ENCODE measurements around the gene SBSN. TPM values are rescaled to one million over a fixed set of nuclear protein-coding genes. Genes with fewer than 3 reads are reported as not detected.
"Not testable (repeated sequence)": the region's sequence is repeated elsewhere in the genome, so short reads cannot be mapped to it uniquely, and the experiment has no call there.

Gene SBSN
- total and polyA plus RNA-seq, 5 experiments from 2014 or later: 0.31 TPM; not detected in 4

- no peak overlapping the region for H3K4me3 Mint-ChIP-seq
- DNase-seq (no peak), ATAC-seq (no peak)
- H3K9me3 Mint-ChIP-seq: no peaks in the 10 kb centered on the region
- H3K36me3 Mint-ChIP-seq: no peaks in the 10 kb centered on the region
- peaks cover 6 to 21% (median 10%) of the 10 kb centered on the region in 5 donors for H3K27me3 Mint-ChIP-seq
- peaks cover 0 to 9% (median 0%) of the 10 kb centered on the region in 4 donors for H3K4me1 Mint-ChIP-seq
- H3K27ac Mint-ChIP-seq: no peak overlapping the region
- POLR2A ChIA-PET: no interaction called here
These were observed 39.4 kb downstream of the SBSN start for GRCh38 chr19:35488677-35489076.

GRCh38 chr19:35487656-35488182 lies 40.4 kb downstream of the SBSN start:
- ATAC-seq (no peak), DNase-seq (no peak)
- Mint-ChIP-seq H3K36me3 (no peaks in the 10 kb centered on the region), H3K4me3 (no peak overlapping the region), H3K9me3 (no peaks in the 10 kb centered on the region), H3K27ac (no peak overlapping the region), H3K4me1 (peaks cover 0 to 9% (median 0%) of the 10 kb centered on the region in 4 donors), H3K27me3 (peaks cover 5 to 21% (median 6%) of the 10 kb centered on the region in 5 donors)
- POLR2A ChIA-PET: interaction anchor here (1.2 kb wide), 1 partner anchor 135 kb away, joined by 3 read pairs; no protein-coding TSS in a partner anchor

- no peak overlapping the region for H3K4me3 Mint-ChIP-seq
- POLR2A ChIA-PET: interaction anchor here (1.2 kb wide), 1 partner anchor 134 kb away, joined by 3 read pairs; no protein-coding TSS in a partner anchor
- no peaks in the 10 kb centered on the region for H3K9me3 Mint-ChIP-seq
These were observed 41.8 kb downstream of the SBSN start for GRCh38 chr19:35486268-35486708.

GRCh38 chr19:35484252-35485036 lies 43.7 kb downstream of the SBSN start:
- no peaks in the 10 kb centered on the region for H3K36me3 Mint-ChIP-seq
- H3K4me3 Mint-ChIP-seq: peak overlapping the region in 1 of 10 donors; percentile 1
- POLR2A ChIA-PET: no interaction called here
- H3K9me3 Mint-ChIP-seq: no peaks in the 10 kb centered on the region
- H3K27me3 Mint-ChIP-seq: peaks cover 0 to 3% (median 0%) of the 10 kb centered on the region in 5 donors
- no peak overlapping the region for H3K27ac Mint-ChIP-seq
- H3K4me1 Mint-ChIP-seq: peaks cover 0 to 9% (median 0%) of the 10 kb centered on the region in 4 donors
- ATAC-seq (no peak), DNase-seq (no peak)

More at GRCh38 chr19:35486268-35486708, 41.8 kb downstream of the SBSN start:
- DNase-seq (no peak), ATAC-seq (no peak)
- H3K27ac Mint-ChIP-seq: no peak overlapping the region
- no peaks in the 10 kb centered on the region for H3K36me3 Mint-ChIP-seq
- H3K27me3 Mint-ChIP-seq: peaks cover 4 to 16% (median 6%) of the 10 kb centered on the region in 5 donors
- peaks cover 0 to 9% (median 0%) of the 10 kb centered on the region in 4 donors for H3K4me1 Mint-ChIP-seq

GRCh38 chr19:35483089-35483488 lies 45.0 kb downstream of the SBSN start:
- Mint-ChIP-seq H3K27ac (no peak overlapping the region), H3K9me3 (no peaks in the 10 kb centered on the region), H3K36me3 (no peaks in the 10 kb centered on the region), H3K4me1 (peaks cover 0 to 9% (median 0%) of the 10 kb centered on the region in 4 donors), H3K27me3 (peaks cover 0 to 1% (median 0%) of the 10 kb centered on the region in 5 donors), H3K4me3 (no peak overlapping the region)
- POLR2A ChIA-PET: no interaction called here
- no peak for DNase-seq
- ATAC-seq: no peak

GRCh38 chr19:35478794-35479677 lies 49.1 kb downstream of the SBSN start:
- no peaks in the 10 kb centered on the region for H3K9me3 Mint-ChIP-seq
- H3K4me3 Mint-ChIP-seq: no peak overlapping the region

GRCh38 chr19:35476149-35476548 lies 52.0 kb downstream of the SBSN start:
- DNase-seq: no peak
- Mint-ChIP-seq H3K4me1 (no peaks in the 10 kb centered on the region), H3K9me3 (no peaks in the 10 kb centered on the region), H3K4me3 (no peak overlapping the region), H3K36me3 (no peaks in the 10 kb centered on the region), H3K27me3 (peaks cover 0 to 4% (median 0%) of the 10 kb centered on the region in 5 donors), H3K27ac (peak overlapping the region in 1 of 10 donors; percentile 38)
- ATAC-seq: no peak
- POLR2A ChIA-PET: no interaction called here

More at GRCh38 chr19:35478794-35479677, 49.1 kb downstream of the SBSN start:
- DNase-seq (no peak), ATAC-seq (no peak)
- Mint-ChIP-seq H3K4me1 (no peaks in the 10 kb centered on the region), H3K27ac (no peak overlapping the region), H3K36me3 (no peaks in the 10 kb centered on the region), H3K27me3 (peaks cover 0 to 4% (median 0%) of the 10 kb centered on the region in 5 donors)
- POLR2A ChIA-PET: interaction anchor here (0.6 kb wide), 1 partner anchor 9 kb away, joined by 3 read pairs; no protein-coding TSS in a partner anchor

- not testable (repeated sequence) for ATAC-seq
- POLR2A ChIA-PET: interaction anchor here (0.7 kb wide), 1 partner anchor 740 kb away, joined by 3 read pairs; the partner anchor contains the start of gene ZNF565
These were observed 53.5 kb downstream of the SBSN start for GRCh38 chr19:35474594-35474993.

GRCh38 chr19:35474104-35474503 lies 54.0 kb downstream of the SBSN start:
- no peak for ATAC-seq
- Mint-ChIP-seq H3K4me3 (no peak overlapping the region), H3K27me3 (peaks cover 0 to 4% (median 0%) of the 10 kb centered on the region in 5 donors), H3K36me3 (no peaks in the 10 kb centered on the region), H3K27ac (peak overlapping the region in 1 of 10 donors; percentile 51), H3K4me1 (no peaks in the 10 kb centered on the region), H3K9me3 (no peaks in the 10 kb centered on the region)
- DNase-seq: no peak
- POLR2A ChIA-PET: no interaction called here

More at GRCh38 chr19:35474594-35474993, 53.5 kb downstream of the SBSN start:
- not testable (repeated sequence) for H3K4me3 Mint-ChIP-seq, H3K9me3 Mint-ChIP-seq, DNase-seq, H3K27ac Mint-ChIP-seq, H3K36me3 Mint-ChIP-seq, H3K27me3 Mint-ChIP-seq, H3K4me1 Mint-ChIP-seq

Other genes with a start within 250 kb of the SBSN start
- 1 to 10 TPM; 2.5 to 2.6 TPM for gene HAMP, start 245.8 kb downstream of the SBSN start, total RNA-seq
- gene HAMP, start 245.8 kb downstream of the SBSN start, polyA plus RNA-seq: under 1 TPM in 1 of 3 donors, not detected in 2; 0.06 TPM
- not detected for gene MAG, start 236.2 kb downstream of the SBSN start, total RNA-seq
- gene MAG, start 236.2 kb downstream of the SBSN start, polyA plus RNA-seq: under 1 TPM in 1 of 3 donors, not detected in 2; 0.08 TPM
- 10 to 100 TPM; 20.0 to 21.1 TPM for gene CD22, start 199.1 kb downstream of the SBSN start, total RNA-seq
- under 1 TPM in 2 of 3 donors, not detected in 1; 0.46 to 0.73 TPM for gene CD22, start 199.1 kb downstream of the SBSN start, polyA plus RNA-seq
- not detected for gene FFAR1, start 180.4 kb downstream of the SBSN start, total RNA-seq
- gene FFAR1, start 180.4 kb downstream of the SBSN start, polyA plus RNA-seq: not detected
- not detected for gene FFAR3, start 169.9 kb downstream of the SBSN start, total RNA-seq
- gene FFAR3, start 169.9 kb downstream of the SBSN start, polyA plus RNA-seq: not detected
- not detected for gene GPR42, start 157.2 kb downstream of the SBSN start, total RNA-seq
- not detected for gene GPR42, start 157.2 kb downstream of the SBSN start, polyA plus RNA-seq
- not detected for gene FFAR2, start 80.1 kb downstream of the SBSN start, total RNA-seq
- gene FFAR2, start 80.1 kb downstream of the SBSN start, polyA plus RNA-seq: not detected
- gene KRTDAP, start 37.8 kb downstream of the SBSN start, total RNA-seq: not detected
- gene KRTDAP, start 37.8 kb downstream of the SBSN start, polyA plus RNA-seq: not detected
- 1 to 10 TPM; 1.8 to 2.6 TPM for gene DMKN, start 14.7 kb downstream of the SBSN start, total RNA-seq
- 1 to 10 TPM in 1 of 3 donors, under 1 TPM in 2; 0.27 to 5.8 (median 0.42) TPM for gene DMKN, start 14.7 kb downstream of the SBSN start, polyA plus RNA-seq
- not detected for gene GAPDHS, start 5.1 kb upstream of the SBSN start, total RNA-seq
- not detected for gene GAPDHS, start 5.1 kb upstream of the SBSN start, polyA plus RNA-seq
- 10 to 100 TPM; 31.1 to 34.3 TPM for gene TMEM147, start 17.3 kb upstream of the SBSN start, total RNA-seq
- 100 to 1,000 TPM; 151 to 159 (median 157) TPM for gene TMEM147, start 17.3 kb upstream of the SBSN start, polyA plus RNA-seq
- gene ATP4A, start 35.3 kb upstream of the SBSN start, total RNA-seq: not detected
- not detected for gene ATP4A, start 35.3 kb upstream of the SBSN start, polyA plus RNA-seq
- not detected for gene PMIS2, start 57.9 kb upstream of the SBSN start, total RNA-seq
- not detected for gene PMIS2, start 57.9 kb upstream of the SBSN start, polyA plus RNA-seq
- gene HAUS5, start 84.4 kb upstream of the SBSN start, total RNA-seq: 10 to 100 TPM; 27.1 to 29.8 TPM
- 1 to 10 TPM; 6.6 to 7.7 (median 7.2) TPM for gene HAUS5, start 84.4 kb upstream of the SBSN start, polyA plus RNA-seq
- gene RBM42, start 100.7 kb upstream of the SBSN start, total RNA-seq: 10 to 100 TPM; 55.5 to 56.2 TPM
- 10 to 100 TPM; 54.1 to 59.7 (median 58.0) TPM for gene RBM42, start 100.7 kb upstream of the SBSN start, polyA plus RNA-seq
- gene ETV2, start 113.4 kb upstream of the SBSN start, total RNA-seq: 1 to 10 TPM in 1 of 2 experiments, under 1 TPM in 1; 0.55 to 1.0 TPM
- under 1 TPM in 2 of 3 donors, not detected in 1; 0.27 to 0.47 TPM for gene ETV2, start 113.4 kb upstream of the SBSN start, polyA plus RNA-seq
- gene COX6B1, start 120.0 kb upstream of the SBSN start, total RNA-seq: 100 to 1,000 TPM; 197 to 212 TPM
- gene COX6B1, start 120.0 kb upstream of the SBSN start, polyA plus RNA-seq: 100 to 1,000 TPM; 824 to 920 (median 852) TPM
- not detected for gene UPK1A, start 138.2 kb upstream of the SBSN start, total RNA-seq
- not detected for gene UPK1A, start 138.2 kb upstream of the SBSN start, polyA plus RNA-seq
- under 1 TPM; 0.21 to 0.36 TPM for gene ZBTB32, start 176.2 kb upstream of the SBSN start, total RNA-seq
- gene ZBTB32, start 176.2 kb upstream of the SBSN start, polyA plus RNA-seq: under 1 TPM; 0.15 to 0.68 (median 0.43) TPM
- gene KMT2B, start 189.7 kb upstream of the SBSN start, total RNA-seq: 10 to 100 TPM; 73.9 to 79.2 TPM
- 1 to 10 TPM in 1 of 3 donors, under 1 TPM in 2; 0.60 to 2.8 (median 0.83) TPM for gene KMT2B, start 189.7 kb upstream of the SBSN start, polyA plus RNA-seq
- gene IGFLR1, start 214.1 kb upstream of the SBSN start, total RNA-seq: 10 to 100 TPM; 79.8 to 82.5 TPM
- gene IGFLR1, start 214.1 kb upstream of the SBSN start, polyA plus RNA-seq: 10 to 100 TPM; 70.2 to 92.7 (median 92.6) TPM
- gene U2AF1L4, start 217.1 kb upstream of the SBSN start, total RNA-seq: 10 to 100 TPM; 52.7 to 53.1 TPM
- 10 to 100 TPM; 43.1 to 93.1 (median 76.6) TPM for gene U2AF1L4, start 217.1 kb upstream of the SBSN start, polyA plus RNA-seq
- gene PSENEN, start 217.3 kb upstream of the SBSN start, total RNA-seq: 10 to 100 TPM; 23.0 to 26.2 TPM
- 10 to 100 TPM; 68.7 to 76.5 (median 71.2) TPM for gene PSENEN, start 217.3 kb upstream of the SBSN start, polyA plus RNA-seq
- 10 to 100 TPM; 14.0 to 16.6 TPM for gene LIN37, start 220.3 kb upstream of the SBSN start, total RNA-seq
- 10 to 100 TPM in 1 of 3 donors, 1 to 10 TPM in 2; 5.4 to 15.5 (median 8.1) TPM for gene LIN37, start 220.3 kb upstream of the SBSN start, polyA plus RNA-seq
- gene HSPB6, start 228.7 kb upstream of the SBSN start, total RNA-seq: not detected
- gene HSPB6, start 228.7 kb upstream of the SBSN start, polyA plus RNA-seq: not detected
- gene PROSER3, start 229.9 kb upstream of the SBSN start, total RNA-seq: 10 to 100 TPM; 42.0 to 43.5 TPM
- gene PROSER3, start 229.9 kb upstream of the SBSN start, polyA plus RNA-seq: 1 to 10 TPM; 3.4 to 7.4 (median 5.8) TPM
- 10 to 100 TPM in 1 of 2 experiments, 1 to 10 TPM in 1; 8.7 to 11.1 TPM for gene ARHGAP33, start 247.3 kb upstream of the SBSN start, total RNA-seq
- under 1 TPM in 1 of 3 donors, not detected in 2; 0.13 TPM for gene ARHGAP33, start 247.3 kb upstream of the SBSN start, polyA plus RNA-seq

Measured in naive thymus-derived CD8-positive, alpha-beta T cell (primary cell).